ENCODE measurements around the gene PATL1.
"Not testable (repeated sequence)": the region's sequence is repeated elsewhere in the genome, so short reads cannot be mapped to it uniquely, and the experiment has no call there.

Gene PATL1

DNA sequence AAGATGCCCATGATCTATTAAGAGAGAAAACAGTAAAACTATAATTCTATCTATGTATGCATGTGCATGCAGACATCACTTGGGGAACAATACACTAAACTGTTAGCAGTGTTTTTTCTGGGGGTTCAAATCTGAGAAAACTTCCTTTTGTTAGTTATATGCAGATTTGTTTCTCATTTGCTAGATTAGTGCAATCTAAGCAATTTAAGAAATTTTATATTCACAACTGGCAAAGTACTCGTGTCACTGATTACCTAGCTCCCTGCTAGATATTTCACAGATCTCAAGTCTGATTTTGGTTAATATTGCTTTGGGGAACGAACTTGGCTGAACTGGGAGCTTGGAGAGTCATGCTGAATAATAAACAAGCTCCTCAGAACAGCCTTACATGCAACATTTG is 38.3 kb downstream of the PATL1 start:
- Histone ChIP-seq H3K4me3 (IDR thresholded peaks at IDR 0.05; ENCODE audit: insufficient read depth, low read depth, low read length) (no peak overlapping the region), H3K79me2 (ENCODE audit: insufficient read depth, low read depth) (no peaks in the 10 kb centered on the region), H4K20me1 (ENCODE audit: insufficient read depth) (no peaks in the 10 kb centered on the region), H2AFZ (ENCODE audit: low read depth) (no peak overlapping the region), H3K9ac (no peak overlapping the region), H3K36me3 (ENCODE audit: insufficient read depth) (no peaks in the 10 kb centered on the region), H3K4me1 (ENCODE audit: low read depth, poor library complexity, severe bottlenecking) (peaks cover 8% of the 10 kb centered on the region), H3K27me3 (ENCODE audit: insufficient read depth, low read depth) (no peaks in the 10 kb centered on the region), H3K27ac (no peak overlapping the region), H3K4me2 (no peak overlapping the region)
- TF ChIP-seq, protein P1, sequence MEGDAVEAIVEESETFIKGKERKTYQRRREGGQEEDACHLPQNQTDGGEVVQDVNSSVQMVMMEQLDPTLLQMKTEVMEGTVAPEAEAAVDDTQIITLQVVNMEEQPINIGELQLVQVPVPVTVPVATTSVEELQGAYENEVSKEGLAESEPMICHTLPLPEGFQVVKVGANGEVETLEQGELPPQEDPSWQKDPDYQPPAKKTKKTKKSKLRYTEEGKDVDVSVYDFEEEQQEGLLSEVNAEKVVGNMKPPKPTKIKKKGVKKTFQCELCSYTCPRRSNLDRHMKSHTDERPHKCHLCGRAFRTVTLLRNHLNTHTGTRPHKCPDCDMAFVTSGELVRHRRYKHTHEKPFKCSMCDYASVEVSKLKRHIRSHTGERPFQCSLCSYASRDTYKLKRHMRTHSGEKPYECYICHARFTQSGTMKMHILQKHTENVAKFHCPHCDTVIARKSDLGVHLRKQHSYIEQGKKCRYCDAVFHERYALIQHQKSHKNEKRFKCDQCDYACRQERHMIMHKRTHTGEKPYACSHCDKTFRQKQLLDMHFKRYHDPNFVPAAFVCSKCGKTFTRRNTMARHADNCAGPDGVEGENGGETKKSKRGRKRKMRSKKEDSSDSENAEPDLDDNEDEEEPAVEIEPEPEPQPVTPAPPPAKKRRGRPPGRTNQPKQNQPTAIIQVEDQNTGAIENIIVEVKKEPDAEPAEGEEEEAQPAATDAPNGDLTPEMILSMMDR (conservative IDR thresholded peaks at IDR 0.05; ENCODE audit: low read depth, low read length), result no peak

GRCh38 chr11:59629996-59630395 is 38.8 kb downstream of the PATL1 start:
- H4K20me1 ChIP-seq (ENCODE audit: insufficient read depth), result no peaks in the 10 kb centered on the region
- no peak overlapping the region for H3K27ac ChIP-seq
- TF ChIP-seq, protein P1 (conservative IDR thresholded peaks at IDR 0.05; ENCODE audit: low read depth, low read length), result no peak
- H2AFZ ChIP-seq (ENCODE audit: low read depth), result no peak overlapping the region
- H3K36me3 ChIP-seq (ENCODE audit: insufficient read depth), result no peaks in the 10 kb centered on the region
- H3K4me1 ChIP-seq (ENCODE audit: low read depth, poor library complexity, severe bottlenecking), result peaks cover 8% of the 10 kb centered on the region
- no peaks in the 10 kb centered on the region for H3K79me2 ChIP-seq (ENCODE audit: insufficient read depth, low read depth)
- H3K9ac ChIP-seq, result no peak overlapping the region
- H3K4me3 ChIP-seq (IDR thresholded peaks at IDR 0.05; ENCODE audit: insufficient read depth, low read depth, low read length), result no peak overlapping the region
- no peaks in the 10 kb centered on the region for H3K27me3 ChIP-seq (ENCODE audit: insufficient read depth, low read depth)
- H3K4me2 ChIP-seq, result no peak overlapping the region

- not testable (repeated sequence) for H3K4me2 ChIP-seq; H4K20me1 ChIP-seq (ENCODE audit: insufficient read depth); H3K27ac ChIP-seq; H3K9ac ChIP-seq; H3K27me3 ChIP-seq (ENCODE audit: insufficient read depth, low read depth); H3K79me2 ChIP-seq (ENCODE audit: insufficient read depth, low read depth); H3K4me3 ChIP-seq (IDR thresholded peaks at IDR 0.05; ENCODE audit: insufficient read depth, low read depth, low read length); H2AFZ ChIP-seq (ENCODE audit: low read depth); H3K4me1 ChIP-seq (ENCODE audit: low read depth, poor library complexity, severe bottlenecking); H3K36me3 ChIP-seq (ENCODE audit: insufficient read depth)
Measured at GRCh38 chr11:59626969-59627368, 41.9 kb downstream of the PATL1 start.

- Histone ChIP-seq H3K27ac (no peak overlapping the region), H3K4me2 (no peak overlapping the region), H3K79me2 (ENCODE audit: insufficient read depth, low read depth) (no peaks in the 10 kb centered on the region), H3K27me3 (ENCODE audit: insufficient read depth, low read depth) (no peaks in the 10 kb centered on the region), H3K4me3 (IDR thresholded peaks at IDR 0.05; ENCODE audit: insufficient read depth, low read depth, low read length) (no peak overlapping the region), H3K9ac (no peak overlapping the region), H3K36me3 (ENCODE audit: insufficient read depth) (no peaks in the 10 kb centered on the region), H4K20me1 (ENCODE audit: insufficient read depth) (no peaks in the 10 kb centered on the region), H3K4me1 (ENCODE audit: low read depth, poor library complexity, severe bottlenecking) (peaks cover 8% of the 10 kb centered on the region), H2AFZ (ENCODE audit: low read depth) (no peak overlapping the region)
- TF ChIP-seq, protein P1 (conservative IDR thresholded peaks at IDR 0.05; ENCODE audit: low read depth, low read length), result no peak
Measured at GRCh38 chr11:59625703-59626102, 43.1 kb downstream of the PATL1 start.

- no peaks in the 10 kb centered on the region for H3K36me3 ChIP-seq (ENCODE audit: insufficient read depth)
- TF ChIP-seq, protein P1 (conservative IDR thresholded peaks at IDR 0.05; ENCODE audit: low read depth, low read length), result no peak
- H3K79me2 ChIP-seq (ENCODE audit: insufficient read depth, low read depth), result peaks cover 22% of the 10 kb centered on the region
- no peak overlapping the region for H3K9ac ChIP-seq
- H3K27ac ChIP-seq, result no peak overlapping the region
- no peak overlapping the region for H3K4me2 ChIP-seq
- H3K27me3 ChIP-seq (ENCODE audit: insufficient read depth, low read depth), result no peaks in the 10 kb centered on the region
- H3K4me3 ChIP-seq (IDR thresholded peaks at IDR 0.05; ENCODE audit: insufficient read depth, low read depth, low read length), result no peak overlapping the region
- no peaks in the 10 kb centered on the region for H4K20me1 ChIP-seq (ENCODE audit: insufficient read depth)
- no peak overlapping the region for H2AFZ ChIP-seq (ENCODE audit: low read depth)
- H3K4me1 ChIP-seq (ENCODE audit: low read depth, poor library complexity, severe bottlenecking), result peaks cover 22% of the 10 kb centered on the region
Measured at GRCh38 chr11:59617876-59618275, 51.0 kb downstream of the PATL1 start.
